Left hindlimb (tissue), 1 donor: Measurements from ENCODE around the gene HTR3A.
"Not testable (repeated sequence)": the region's sequence is repeated elsewhere in the genome, so short reads cannot be mapped to it uniquely, and the experiment has no call there.

Experiments
- DNase-seq: peaks from one replicate; pipeline ENCODE4 v3.0.0-alpha.2; 2018

Gene HTR3A

DNA sequence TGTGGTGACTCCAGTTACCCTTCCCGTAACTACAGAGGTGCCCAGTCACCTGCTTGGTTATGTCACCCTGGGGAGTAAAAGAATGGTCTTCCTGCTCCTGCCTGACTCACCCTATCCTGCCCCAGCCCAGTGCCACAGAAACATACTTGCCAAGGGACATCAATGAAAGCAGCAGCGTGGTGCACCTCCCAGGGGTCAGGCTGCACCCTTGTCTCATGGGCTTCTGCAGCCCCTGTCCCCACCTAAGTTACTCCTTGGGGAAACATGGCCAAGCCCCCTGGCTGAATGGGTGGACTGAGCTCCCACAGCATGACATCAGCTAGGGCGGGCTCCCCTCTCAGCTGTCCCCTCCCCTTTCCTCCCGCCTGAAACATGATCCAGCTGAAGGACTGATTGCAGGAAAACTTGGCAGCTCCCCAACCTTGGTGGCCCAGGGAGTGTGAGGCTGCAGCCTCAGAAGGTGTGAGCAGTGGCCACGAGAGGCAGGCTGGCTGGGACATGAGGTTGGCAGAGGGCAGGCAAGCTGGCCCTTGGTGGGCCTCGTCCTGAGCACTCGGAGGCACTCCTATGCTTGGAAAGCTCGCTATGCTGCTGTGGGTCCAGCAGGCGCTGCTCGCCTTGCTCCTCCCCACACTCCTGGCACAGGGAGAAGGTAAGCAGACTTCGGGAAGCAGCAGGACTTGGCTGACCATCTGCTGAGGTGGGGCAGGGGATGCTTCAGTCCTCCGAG is at the start of gene HTR3A:
Gene HTR3A, plus strand, starts transcription at position 368 of the 730 bp plus-strand sequence. Its CDS starts 218 bp downstream, at position 586.
- no peak for DNase-seq

DNA sequence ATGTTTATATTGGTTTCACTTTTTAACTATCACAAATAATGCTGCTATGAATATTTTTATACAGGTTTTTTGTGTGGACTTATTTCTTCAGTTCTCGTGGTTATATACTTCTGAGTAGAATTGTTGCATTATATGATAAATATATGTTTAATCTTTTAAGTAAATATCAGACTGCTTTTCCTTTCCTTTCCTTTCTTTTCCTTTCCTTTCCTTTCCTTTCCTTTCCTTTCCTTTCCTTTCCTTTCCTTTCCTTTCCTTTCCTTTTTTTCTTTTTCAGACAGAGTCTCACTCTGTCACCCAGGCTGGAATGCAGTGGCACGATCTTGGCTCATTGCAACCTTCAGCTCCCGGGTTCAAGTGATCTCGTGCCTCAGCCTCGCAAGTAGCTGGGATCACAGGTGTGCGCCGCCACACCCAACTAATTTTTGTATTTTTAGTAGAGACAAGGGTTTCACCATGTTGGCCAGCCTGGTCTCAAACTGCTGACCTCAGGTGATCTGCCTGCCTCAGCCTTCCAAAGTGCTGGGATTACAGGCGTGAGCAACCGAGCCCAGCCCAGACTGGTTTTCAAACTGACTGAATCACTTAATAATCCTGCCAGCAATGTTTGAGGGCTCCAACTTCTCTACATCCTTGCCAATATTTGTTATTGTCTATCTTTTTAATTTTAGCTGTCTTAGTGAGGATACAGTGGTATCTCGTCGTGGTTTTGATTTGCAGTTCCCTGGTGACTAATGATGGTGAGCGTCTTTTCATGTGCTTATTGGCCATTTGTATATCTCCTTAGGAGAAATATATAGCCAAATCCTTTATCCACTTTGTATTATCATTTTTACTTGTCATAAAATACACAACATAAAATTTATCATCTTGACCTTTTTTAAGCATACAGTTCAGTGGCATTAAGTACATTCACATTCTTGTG is 48.4 kb upstream of the HTR3A start:
- no peak for DNase-seq

DNA sequence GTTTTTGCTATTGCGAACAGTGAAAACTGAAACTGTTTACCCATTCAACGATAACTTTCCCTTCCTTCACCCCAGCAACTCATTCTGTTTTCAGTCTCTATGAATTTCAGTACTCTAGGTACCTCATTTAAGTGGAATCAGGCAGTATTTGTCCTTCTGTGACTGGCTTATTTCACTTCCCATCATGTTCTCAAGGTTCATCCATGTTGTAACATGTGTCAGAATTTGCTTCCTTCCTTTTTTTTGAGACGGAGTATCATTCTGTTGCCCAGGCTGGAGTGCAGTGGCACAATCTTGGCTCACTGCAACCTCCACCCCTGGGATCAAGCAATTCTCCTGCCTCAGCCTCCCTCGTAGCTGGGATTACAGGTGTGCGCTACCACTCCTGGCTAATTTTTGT is 46.6 kb upstream of the HTR3A start:
- DNase-seq, result no peak

DNA sequence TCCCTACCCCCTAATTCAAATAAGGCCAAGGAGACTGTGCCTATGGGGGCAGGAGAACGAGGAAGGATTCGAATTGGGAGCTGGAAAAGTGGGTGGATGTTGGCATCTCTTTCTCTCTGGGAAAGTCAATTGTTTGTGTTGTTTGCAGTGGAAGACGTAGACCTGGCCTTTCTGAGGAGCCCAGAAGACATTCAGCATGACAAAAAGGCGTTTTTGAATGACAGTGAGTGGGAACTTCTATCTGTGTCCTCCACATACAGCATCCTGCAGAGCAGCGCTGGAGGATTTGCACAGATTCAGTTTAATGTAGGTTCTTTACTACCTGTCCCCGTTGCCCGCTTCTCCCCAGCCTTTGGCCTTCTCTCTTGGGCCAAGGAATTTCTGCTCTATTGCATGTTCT is 42.1 kb upstream of the HTR3A start:
- DNase-seq, result no peak

DNA sequence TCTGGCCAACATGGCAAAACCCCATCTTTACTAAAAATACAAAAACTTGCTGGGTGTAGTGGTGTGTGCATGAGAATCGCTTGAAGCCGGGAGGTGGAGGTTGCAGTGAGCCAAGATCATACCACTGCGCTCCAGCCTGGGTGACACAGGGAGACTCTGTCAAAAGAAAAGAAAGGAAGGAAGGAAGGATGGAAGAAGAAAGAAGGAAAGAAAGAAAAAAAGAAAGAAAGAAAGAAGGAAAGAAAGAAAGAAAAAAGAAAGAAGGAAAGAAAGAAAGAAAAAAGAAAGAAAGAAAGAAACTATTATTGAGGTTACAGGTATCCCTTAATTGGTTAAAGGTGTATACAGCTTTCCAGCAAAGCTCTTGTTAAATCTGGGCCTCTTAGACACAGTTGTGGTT is 40.7 kb upstream of the HTR3A start:
- DNase-seq, result not testable (repeated sequence)

DNA sequence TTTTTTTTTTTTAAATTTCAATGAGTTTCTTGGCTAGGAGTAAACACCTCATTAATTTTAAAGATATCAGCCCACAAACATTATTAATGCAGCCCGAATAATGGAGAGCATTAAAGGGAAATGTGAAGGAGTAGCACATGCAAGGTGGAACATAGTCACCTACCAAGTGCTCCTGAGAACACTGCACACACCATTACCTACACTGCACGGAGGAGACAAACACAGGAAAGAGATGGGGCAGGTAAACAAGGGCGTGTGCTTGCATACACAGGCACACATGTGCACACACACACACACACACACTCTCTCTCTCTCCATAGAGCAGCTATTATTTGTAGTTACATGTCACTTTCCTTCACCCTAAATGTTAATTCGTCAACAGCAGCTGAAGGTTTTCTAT is 40.1 kb upstream of the HTR3A start:
- DNase-seq, result no peak

DNA sequence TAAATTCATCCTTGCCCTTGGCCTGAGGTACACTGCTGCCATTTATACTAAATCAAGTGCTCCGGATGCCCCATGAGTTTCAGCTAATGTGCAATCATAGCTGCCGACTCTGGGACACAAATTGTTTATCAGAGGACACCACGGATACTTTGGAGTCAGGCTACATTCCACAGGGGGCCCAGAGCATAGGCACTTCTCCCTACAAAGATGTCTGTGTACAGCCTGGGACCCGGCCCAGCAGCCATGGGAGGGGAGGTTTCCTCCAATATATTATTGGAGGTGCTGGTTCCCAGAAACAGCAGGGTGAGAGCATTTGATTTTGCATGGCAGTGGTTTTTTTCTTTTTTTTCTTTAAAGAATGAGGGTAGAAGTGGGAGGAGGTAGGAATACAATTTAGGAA is 39.0 kb upstream of the HTR3A start:
- DNase-seq, result no peak

DNA sequence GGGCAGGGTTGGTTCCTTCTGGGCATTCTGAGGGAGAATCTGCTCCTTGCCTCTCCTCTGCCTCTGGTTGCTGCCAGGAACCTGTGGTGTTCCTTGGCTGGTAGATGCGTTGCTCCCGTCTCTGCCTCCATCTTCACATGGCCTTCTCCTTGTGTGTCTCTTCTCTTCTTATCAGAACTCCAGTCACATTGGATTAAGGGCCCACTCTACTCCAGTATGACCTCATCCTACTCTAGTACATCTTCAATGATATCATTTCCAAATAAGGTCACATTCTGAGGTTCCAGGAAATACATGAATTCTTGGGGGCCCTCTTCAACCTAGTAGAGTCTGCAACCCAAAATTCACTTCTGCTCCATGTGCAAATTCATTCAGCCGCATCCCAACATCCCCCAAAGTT is 37.0 kb upstream of the HTR3A start:
- DNase-seq, result no peak

DNA sequence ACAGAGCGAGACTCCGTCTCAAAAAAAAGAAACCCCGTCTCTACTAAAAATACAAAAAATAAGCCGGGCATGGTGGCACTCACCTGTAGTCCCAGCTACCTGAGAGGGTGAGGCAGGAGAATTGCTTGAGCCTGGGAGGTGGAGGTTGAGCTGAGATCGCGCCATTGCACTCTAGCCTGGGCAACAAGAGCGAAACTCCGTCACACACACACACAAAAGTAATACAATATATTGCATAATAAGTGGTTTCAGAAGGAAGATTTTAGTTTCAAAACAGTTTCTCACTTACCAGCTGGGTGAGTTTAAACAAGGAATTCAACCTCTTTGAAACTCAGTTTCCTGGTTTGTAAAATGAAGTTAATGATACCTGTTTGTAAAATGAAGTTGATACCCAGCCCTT is 32.7 kb upstream of the HTR3A start:
- no peak for DNase-seq

DNA sequence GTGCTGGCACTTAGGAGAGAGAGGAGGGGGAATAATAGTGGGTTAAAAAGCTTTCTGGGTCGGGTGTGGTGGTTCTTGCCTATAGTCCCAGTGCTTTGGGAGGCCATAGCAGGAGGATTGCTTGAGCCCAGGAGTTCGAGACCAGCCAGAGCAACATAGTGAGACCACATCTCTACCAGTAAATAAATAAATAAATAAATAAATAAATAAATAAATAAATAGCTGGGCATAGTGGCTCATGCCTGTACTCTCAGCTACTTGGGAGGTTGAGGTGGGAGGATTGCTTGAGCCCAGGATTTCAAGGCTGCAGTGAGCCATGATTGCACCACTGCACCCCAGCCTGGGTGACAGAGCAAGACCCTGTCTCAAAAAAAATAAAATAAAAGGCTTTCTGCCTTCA is 28.7 kb upstream of the HTR3A start:
- DNase-seq, result not testable (repeated sequence)

DNA sequence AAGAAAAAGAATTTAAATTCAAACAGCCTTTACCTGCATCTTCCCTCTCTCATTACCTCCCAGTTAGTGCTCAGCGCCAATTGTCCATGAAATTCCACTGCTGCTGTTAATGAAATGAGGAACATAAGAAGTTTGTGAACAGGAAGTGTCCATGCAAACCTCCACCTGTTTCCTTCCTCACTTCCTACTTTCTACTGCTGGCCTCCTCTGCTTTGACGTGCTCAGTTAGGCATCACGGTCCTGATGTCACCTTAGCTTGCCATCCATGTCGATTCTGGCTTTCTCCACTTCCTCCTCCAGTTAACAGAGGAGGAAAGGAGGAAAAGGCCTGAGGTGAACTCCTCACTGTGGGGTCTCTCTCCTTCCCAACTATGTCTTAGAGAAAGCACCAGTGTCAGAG is 26.9 kb upstream of the HTR3A start:
- no peak for DNase-seq

DNA sequence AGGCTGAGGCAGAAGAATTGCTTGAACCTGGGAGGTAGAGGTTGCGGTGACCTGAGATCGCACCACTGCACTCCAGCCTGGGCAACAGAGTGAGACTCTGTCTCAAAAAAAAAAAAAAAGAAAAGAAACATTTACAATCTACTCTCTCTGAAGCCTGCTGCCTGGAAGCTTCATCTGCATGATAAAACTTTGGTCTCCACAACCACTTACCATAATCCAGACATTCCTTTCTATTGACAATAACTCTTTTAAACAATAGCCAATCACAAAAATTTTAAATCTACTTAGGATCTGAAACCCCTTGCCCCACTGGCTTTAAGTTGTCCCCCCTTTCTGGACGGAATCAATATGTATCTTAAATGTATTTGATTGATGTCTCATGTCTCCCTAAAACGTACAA is 25.0 kb upstream of the HTR3A start:
- DNase-seq, result no peak

DNA sequence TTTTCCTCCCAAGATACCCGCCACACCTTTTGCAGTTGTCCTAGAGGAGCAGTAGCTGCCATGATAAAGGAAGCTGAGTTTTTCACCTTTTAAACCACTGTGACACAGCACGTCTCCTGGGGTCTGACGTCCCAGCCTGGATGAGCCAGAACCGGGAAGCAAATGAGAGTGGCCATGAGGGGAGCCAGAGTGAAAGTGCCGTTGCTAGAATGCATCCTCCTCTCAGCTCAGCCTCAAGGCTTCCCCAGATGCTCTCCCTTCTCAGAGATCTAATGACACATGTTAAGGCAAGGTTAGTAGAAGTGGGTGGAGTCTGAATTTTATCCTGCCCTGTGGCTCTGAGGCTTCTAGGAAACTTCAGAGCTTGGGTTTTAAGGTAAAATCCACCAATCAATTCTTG is 23.4 kb upstream of the HTR3A start:
- no peak for DNase-seq

DNA sequence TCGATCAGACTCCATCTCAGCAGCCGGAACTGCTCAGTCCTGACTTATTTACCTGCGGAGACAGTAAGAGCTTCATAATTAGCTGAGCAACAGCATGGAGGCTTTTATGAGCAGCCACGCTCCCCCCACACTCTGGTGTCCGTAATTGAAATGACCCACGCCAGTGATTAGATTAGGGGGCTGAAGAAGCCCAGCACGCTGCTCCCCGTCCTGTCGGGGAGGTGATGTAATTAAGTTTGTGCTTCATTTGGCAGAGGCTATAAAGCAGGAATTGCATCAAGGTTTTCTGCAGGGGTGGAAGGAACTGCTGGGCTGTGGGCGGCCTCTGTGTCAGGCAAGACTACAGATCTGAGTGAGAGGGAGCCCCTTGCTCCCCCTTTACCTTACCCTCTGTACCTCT is 22.8 kb upstream of the HTR3A start:
- DNase-seq, result no peak

DNA sequence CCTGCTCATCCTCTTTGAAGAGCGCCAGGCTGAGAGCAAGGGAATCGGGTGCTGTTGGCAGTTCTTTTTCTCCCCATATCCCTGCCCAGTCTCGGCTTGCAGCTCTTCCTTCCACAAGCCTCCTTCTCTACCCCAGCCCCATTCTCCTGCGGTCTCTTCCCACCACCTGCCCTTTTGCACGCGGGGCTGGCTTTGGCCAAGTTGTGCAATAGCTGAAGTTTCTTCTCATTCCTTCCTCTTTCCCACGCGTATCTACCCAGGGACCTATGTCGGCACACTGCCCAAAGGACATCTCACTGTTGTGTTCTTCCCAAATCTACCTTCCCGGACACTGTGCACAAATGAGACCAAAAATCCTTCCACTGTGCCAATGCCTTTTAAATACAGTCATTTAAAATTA is 22.3 kb upstream of the HTR3A start:
- DNase-seq, result no peak

DNA sequence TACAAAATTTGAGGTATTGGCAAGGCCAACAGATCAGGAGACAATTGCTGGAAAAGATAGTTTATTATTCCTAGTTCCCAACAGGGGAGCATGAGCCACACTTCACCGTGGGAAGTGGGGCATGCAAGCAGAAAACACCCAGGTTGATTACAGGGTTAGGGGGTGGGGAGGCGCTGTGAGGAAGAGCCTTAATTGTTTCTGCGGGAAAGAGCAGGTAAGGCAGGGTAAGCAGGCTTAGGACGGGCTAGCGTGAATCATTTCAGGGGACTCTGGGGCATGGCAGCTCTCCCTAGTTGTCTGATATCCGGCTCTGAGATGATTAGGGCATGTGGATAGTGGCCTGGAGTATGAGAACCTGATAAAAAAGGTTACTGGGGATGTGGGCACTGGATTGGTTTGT is 20.7 kb upstream of the HTR3A start:
- DNase-seq, result no peak

DNA sequence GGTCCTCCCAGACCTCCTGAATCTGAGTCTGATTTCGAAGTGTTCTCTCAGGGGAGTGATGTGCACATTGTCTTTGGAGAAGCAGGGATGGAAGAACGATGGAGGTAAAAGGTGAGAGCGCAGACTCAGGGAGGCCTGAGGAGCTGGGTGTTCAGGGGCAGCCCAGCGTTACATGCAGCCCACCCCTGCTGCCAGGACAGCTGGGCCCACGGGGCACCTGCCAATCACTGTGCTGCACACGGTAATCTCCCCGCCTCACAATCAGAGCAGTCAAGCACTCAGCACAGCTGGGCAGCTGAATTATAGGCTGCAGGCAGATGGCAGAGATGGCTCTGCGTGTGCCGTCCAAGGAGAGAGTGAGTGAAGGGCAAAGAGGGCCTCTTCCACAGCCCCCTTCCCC is 17.9 kb upstream of the HTR3A start:
- no peak for DNase-seq

DNA sequence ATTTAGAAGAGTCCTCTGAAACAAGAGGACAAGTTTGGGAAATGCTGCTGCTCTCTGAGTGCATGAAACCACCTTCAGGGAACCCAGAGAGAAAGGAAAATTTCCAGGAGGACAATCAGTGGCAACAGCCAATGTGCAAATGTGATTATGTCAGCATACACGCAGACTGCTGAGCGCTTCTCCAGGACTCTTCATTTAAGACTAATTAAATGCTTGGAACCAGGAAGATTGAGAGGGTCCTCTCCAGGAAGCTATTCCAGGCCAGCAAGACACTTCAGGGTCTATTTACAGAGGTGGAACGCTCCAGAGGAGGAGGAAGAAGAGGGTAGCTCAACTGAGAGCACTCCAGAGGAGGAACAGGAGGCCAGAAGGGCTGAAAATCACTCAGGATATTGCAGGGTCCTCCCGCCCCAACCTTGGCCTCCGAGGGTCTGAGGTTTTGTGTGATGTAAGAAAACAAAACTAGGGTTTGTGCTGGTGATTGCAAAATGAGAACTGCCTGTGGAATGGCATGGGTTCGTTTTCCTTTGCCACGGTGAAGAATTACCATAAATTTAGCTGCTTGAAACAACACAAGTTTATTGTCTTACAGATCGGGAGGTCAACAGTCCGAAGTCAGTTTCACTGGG is 14.1 kb upstream of the HTR3A start:
- no peak for DNase-seq

DNA sequence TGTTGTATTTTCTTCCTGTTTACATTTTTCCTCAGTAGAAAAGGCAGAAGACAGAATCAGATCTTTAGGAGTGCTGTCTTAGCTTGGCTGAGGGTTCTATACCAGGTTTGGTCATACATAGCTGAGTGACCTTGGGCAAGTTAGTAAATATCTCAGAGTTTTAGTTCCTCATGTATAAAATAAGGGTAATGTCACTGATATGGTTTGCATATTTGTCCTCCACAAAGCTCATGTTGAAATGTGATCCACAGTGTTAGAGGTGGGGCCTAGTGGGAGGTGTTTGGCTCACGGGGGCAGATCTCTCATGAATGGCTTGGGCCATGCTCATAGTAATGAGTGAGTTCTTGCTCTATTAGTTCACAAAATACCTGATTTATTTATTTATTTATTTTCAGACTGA is 7.5 kb upstream of the HTR3A start:
- no peak for DNase-seq

DNA sequence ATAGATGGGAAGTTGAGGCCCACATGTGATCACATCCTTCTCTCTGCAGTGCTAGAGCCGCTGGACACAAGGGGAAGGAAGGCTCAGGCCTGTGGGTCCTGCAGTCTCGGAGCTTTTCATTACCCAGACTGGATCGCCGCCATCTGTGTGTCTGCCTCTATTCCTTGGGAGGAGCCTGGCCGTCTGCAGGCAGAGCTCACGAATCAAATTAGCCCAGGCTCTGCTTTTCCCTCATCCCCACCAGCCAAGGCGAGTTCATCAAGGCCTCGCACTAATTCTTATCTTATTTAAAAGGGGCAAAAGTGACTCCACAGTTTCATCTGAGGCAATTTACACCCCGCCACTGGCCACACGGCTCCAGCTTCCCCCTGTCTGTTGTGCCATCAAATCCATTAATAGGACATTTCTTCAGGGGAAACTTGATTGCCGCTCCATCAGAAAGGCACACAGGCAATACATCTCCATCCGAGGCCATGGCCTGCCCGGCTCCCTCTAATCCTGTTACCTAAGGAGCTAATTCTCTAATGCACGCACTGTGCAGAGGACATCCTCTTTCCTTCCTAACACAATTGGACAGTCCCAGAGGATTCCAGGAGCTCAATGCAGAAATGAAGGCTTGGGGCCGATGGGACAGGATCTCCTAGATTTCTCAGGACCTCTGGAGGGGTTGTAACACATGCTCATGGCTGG is 3.3 kb upstream of the HTR3A start:
- no peak for DNase-seq

DNA sequence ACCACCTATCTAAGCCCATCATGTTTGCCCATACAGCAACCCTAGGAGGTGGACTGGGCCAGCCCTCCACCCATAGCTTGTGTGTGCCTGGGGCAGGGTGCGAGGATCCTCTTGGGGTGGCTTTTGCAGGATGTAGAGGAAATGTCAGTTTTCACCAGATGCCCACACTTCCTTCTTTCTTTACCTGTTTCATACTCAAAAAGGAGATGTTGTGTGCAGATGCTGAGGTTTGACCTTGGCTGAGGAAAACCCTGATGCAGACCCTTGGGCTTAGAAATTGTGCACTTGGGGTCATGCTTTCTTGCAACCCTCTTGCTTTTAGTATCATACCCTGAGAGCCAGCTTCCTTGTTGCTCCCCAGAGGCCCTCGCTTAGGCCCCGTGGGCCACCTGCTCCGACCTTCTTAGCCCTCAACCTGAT is 2.2 kb downstream of the HTR3A start:
- no peak for DNase-seq

DNA sequence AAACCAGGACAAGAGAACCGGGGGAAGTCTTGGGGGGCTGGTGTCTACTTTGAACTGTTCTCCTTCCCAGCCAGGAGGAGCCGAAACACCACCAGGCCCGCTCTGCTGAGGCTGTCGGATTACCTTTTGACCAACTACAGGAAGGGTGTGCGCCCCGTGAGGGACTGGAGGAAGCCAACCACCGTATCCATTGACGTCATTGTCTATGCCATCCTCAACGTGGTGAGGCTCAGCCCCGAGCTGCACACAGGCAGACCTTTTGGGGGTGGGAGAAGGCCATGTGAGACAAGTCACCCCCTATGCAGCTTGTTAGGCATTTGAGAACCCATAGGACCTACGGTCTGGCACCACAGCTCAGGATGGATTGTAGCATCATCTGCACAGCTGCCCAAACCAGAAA is 2.8 kb downstream of the HTR3A start:
- no peak for DNase-seq

DNA sequence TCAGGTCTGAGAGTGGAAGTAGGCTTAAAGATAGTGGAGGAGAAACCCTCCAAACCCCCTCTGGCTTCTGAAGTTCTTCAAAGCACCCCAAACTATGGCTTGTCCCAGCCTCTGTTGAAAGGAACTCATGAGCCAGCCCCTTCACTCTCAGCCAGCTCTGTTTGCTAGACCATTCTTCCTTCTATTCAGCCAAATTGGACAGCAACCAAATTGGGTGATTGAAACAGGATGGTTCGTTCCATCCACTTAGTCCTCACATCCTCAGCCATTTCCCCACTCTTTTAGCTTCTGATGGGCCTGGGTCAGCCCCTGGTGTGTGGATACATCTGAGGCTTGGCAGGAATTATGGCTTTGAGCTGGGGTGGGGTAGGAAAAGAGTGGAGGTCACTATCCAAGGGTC is 4.5 kb downstream of the HTR3A start:
- no peak for DNase-seq
